Occipital lobe (tissue), 2 donors: Measurements from ENCODE around the gene SLC35D2. TPM values are rescaled to one million over a fixed set of nuclear protein-coding genes. Genes with fewer than 3 reads are reported as not detected.
"Not testable (repeated sequence)": the region's sequence is repeated elsewhere in the genome, so short reads cannot be mapped to it uniquely, and the experiment has no call there.

Experiments
- DNase-seq: peaks from one replicate; lab custom pipeline; 2025; lab: John Stamatoyannopoulos, UW
- total RNA-seq: library from RNA; depleted of rRNA; stranded (reverse); fragments of >200 nt; gene quantifications from one replicate; pipeline ENCODE4 v1.2.3, GENCODE V29; 2014

Gene SLC35D2
- total RNA-seq, 1 donor from 2014 or later: 2.2 TPM

GRCh38 chr9:96361668-96362067 is 21.8 kb downstream of the SLC35D2 start:
- no peak for DNase-seq

GRCh38 chr9:96360976-96361375 is 22.5 kb downstream of the SLC35D2 start:
- no peak for DNase-seq

GRCh38 chr9:96360523-96360922 is 23.0 kb downstream of the SLC35D2 start:
- not testable (repeated sequence) for DNase-seq

GRCh38 chr9:96350866-96351265 is 32.6 kb downstream of the SLC35D2 start:
- peak; percentile 8 for DNase-seq

- no peak for DNase-seq
These were observed 35.2 kb downstream of the SLC35D2 start for GRCh38 chr9:96348261-96348660.

- DNase-seq: no peak
These were observed 38.0 kb downstream of the SLC35D2 start for GRCh38 chr9:96345551-96345950.

GRCh38 chr9:96344458-96345180 is 38.9 kb downstream of the SLC35D2 start:
- peak; percentile 77 for DNase-seq

GRCh38 chr9:96343515-96344360 is 39.8 kb downstream of the SLC35D2 start:
- no peak for DNase-seq

- no peak for DNase-seq
These were observed 40.8 kb downstream of the SLC35D2 start for GRCh38 chr9:96342571-96343245.

- no peak for DNase-seq
These were observed 42.8 kb downstream of the SLC35D2 start for GRCh38 chr9:96340707-96341106.

- no peak for DNase-seq
These were observed 45.2 kb downstream of the SLC35D2 start for GRCh38 chr9:96338299-96338698.

- DNase-seq: no peak
These were observed 49.6 kb downstream of the SLC35D2 start for GRCh38 chr9:96333958-96334357.

GRCh38 chr9:96331236-96331947 is 52.1 kb downstream of the SLC35D2 start:
- DNase-seq: no peak

- DNase-seq: no peak
These were observed 55.7 kb downstream of the SLC35D2 start for GRCh38 chr9:96327694-96328352.

GRCh38 chr9:96323169-96323568 is 60.3 kb downstream of the SLC35D2 start:
- no peak for DNase-seq

GRCh38 chr9:96322736-96323135 is 60.8 kb downstream of the SLC35D2 start:
- DNase-seq: not testable (repeated sequence)

GRCh38 chr9:96322210-96322609 is 61.3 kb downstream of the SLC35D2 start:
- DNase-seq: not testable (repeated sequence)

- DNase-seq: no peak
These were observed 62.0 kb downstream of the SLC35D2 start for GRCh38 chr9:96321515-96321914.

GRCh38 chr9:96320749-96321280 is 62.7 kb downstream of the SLC35D2 start:
- no peak for DNase-seq

- DNase-seq: no peak
These were observed 64.5 kb downstream of the SLC35D2 start for GRCh38 chr9:96318921-96319565.
